Measurements from ENCODE around the gene ATP9B.

The ATP9B gene

DNA sequence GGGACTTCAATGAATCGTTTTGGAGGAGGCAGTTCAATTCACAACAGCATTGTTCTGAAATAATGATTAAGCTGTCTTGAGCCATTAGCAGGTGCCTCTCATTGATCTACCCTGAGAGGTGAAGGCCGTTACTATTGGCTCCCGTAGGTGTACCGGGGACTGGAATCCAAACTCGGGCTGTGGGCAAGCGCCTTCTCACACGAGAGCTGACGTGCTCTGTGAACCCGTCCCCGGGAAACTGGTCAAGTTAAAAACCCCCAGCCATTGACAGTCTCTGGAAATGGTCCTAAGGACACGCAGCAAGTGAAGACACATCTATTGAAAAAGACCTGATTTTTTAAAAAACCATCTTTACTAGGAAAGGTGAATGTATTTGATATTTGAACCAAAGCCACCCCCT, 318.4 kb downstream of the ATP9B start:
- H3K4me1 ChIP-seq (ENCODE audit: control insufficient read depth, insufficient read depth, low read length, poor library complexity, severe bottlenecking) = peaks cover 11% of the 10 kb centered on the region
- 86 to 87% methylated on average over 10 of the region's 11 CpGs for WGBS, 2 experiments (ENCODE audit: insufficient coverage in 2 of 2)
- no peak overlapping the region for H3K4me3 ChIP-seq (ENCODE audit: extremely low read depth, insufficient read depth, low read length, poor library complexity, severe bottlenecking)
- H3K27ac ChIP-seq (ENCODE audit: low read depth, low read length, severe bottlenecking) = no peak overlapping the region
- H3K9me3 ChIP-seq (ENCODE audit: control insufficient read depth, low read length) = no peaks in the 10 kb centered on the region
- H3K36me3 ChIP-seq (ENCODE audit: control insufficient read depth, insufficient read depth, low read length) = no peaks in the 10 kb centered on the region

GRCh38 chr18:79388043-79388442, 318.8 kb downstream of the ATP9B start:
- peaks cover 14% of the 10 kb centered on the region for H3K4me1 ChIP-seq (ENCODE audit: control insufficient read depth, insufficient read depth, low read length, poor library complexity, severe bottlenecking)
- H3K4me3 ChIP-seq (ENCODE audit: extremely low read depth, insufficient read depth, low read length, poor library complexity, severe bottlenecking) = no peak overlapping the region
- no peaks in the 10 kb centered on the region for H3K9me3 ChIP-seq (ENCODE audit: control insufficient read depth, low read length)
- WGBS, 2 experiments (ENCODE audit: insufficient coverage in 2 of 2) = 83 to 100% methylated on average over 2 to 3 of the region's 7 CpGs
- H3K36me3 ChIP-seq (ENCODE audit: control insufficient read depth, insufficient read depth, low read length) = no peaks in the 10 kb centered on the region
- H3K27ac ChIP-seq (ENCODE audit: low read depth, low read length, severe bottlenecking) = no peak overlapping the region

GRCh38 chr18:79389689-79390088, 320.5 kb downstream of the ATP9B start:
- Histone ChIP-seq H3K27ac (ENCODE audit: low read depth, low read length, severe bottlenecking) (no peak overlapping the region), H3K4me3 (ENCODE audit: extremely low read depth, insufficient read depth, low read length, poor library complexity, severe bottlenecking) (no peak overlapping the region), H3K4me1 (ENCODE audit: control insufficient read depth, insufficient read depth, low read length, poor library complexity, severe bottlenecking) (peaks cover 19% of the 10 kb centered on the region), H3K9me3 (ENCODE audit: control insufficient read depth, low read length) (no peaks in the 10 kb centered on the region), H3K36me3 (ENCODE audit: control insufficient read depth, insufficient read depth, low read length) (no peaks in the 10 kb centered on the region)
- 47 to 60% methylated on average over 1 to 2 of the region's 4 CpGs for WGBS, 2 experiments (ENCODE audit: insufficient coverage in 2 of 2)

GRCh38 chr18:79392226-79392625, 323.0 kb downstream of the ATP9B start:
- WGBS, 2 experiments (ENCODE audit: insufficient coverage in 2 of 2) = 83 to 91% methylated on average over 7 to 8 of the region's 8 CpGs
- no peaks in the 10 kb centered on the region for H3K9me3 ChIP-seq (ENCODE audit: control insufficient read depth, low read length)
- H3K36me3 ChIP-seq (ENCODE audit: control insufficient read depth, insufficient read depth, low read length) = no peaks in the 10 kb centered on the region
- peaks cover 19% of the 10 kb centered on the region for H3K4me1 ChIP-seq (ENCODE audit: control insufficient read depth, insufficient read depth, low read length, poor library complexity, severe bottlenecking)
- no peak overlapping the region for H3K4me3 ChIP-seq (ENCODE audit: extremely low read depth, insufficient read depth, low read length, poor library complexity, severe bottlenecking)
- H3K27ac ChIP-seq (ENCODE audit: low read depth, low read length, severe bottlenecking) = no peak overlapping the region

GRCh38 chr18:79393181-79393634, 324.0 kb downstream of the ATP9B start:
- Histone ChIP-seq H3K4me3 (ENCODE audit: extremely low read depth, insufficient read depth, low read length, poor library complexity, severe bottlenecking) (peak overlapping the region; percentile 38), H3K4me1 (ENCODE audit: control insufficient read depth, insufficient read depth, low read length, poor library complexity, severe bottlenecking) (peaks cover 22% of the 10 kb centered on the region)
- WGBS, 2 experiments (ENCODE audit: insufficient coverage in 2 of 2) = 9% methylated on average over 26 to 30 of the region's 30 CpGs

DNA sequence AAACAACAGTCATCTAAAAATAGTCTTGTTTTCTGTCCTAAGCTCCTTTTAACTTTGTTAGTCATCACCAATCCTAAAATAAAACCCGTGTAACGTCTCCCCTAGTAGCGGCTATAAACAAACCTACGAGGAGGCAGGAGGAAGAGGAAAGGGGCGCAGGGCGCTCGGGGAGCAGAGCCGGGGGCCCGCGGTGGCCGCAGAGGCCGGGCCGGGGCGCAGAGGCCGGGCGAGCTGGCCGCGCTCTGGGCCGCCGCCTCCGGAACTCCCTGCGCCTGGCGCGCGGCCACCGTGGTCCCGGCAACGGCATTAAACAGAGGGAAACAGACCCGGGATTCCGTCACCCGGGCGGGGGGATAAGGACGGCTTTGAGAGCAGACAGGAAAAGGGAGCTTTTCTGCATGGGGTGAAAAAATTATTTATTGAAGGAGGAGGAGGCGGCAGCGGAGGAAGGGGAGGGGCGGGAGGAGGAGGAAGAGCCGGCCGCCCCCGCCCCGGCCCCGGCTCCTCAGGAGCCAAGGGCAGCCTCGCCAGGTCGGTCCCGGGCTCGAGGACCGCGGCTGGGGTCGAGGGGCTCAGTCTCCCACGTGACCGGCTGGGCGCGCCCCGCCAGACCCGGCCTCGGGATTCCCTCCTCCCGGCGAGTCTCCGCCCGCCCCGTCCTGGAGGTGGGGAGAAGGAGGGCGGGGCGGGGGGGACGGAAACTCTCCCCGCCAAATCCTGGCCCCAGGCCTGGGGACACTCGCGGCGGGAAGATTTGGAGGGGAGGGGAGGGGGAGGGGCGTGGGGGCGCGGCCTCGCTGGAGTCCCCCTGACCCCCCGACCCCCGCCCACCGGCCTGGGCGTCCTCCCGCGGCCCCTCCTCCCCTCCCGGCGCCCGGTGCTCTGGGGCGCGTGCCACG, 324.7 kb downstream of the ATP9B start:
- no peaks in the 10 kb centered on the region for H3K36me3 ChIP-seq (ENCODE audit: control insufficient read depth, insufficient read depth, low read length)
- 0% methylated on average over 14 to 24 of the region's 83 CpGs for WGBS, 2 experiments (ENCODE audit: insufficient coverage in 2 of 2)
- no peaks in the 10 kb centered on the region for H3K9me3 ChIP-seq (ENCODE audit: control insufficient read depth, low read length)
- peak overlapping the region; percentile 38 for H3K4me3 ChIP-seq (ENCODE audit: extremely low read depth, insufficient read depth, low read length, poor library complexity, severe bottlenecking)
- peak overlapping the region; percentile 91 for H3K27ac ChIP-seq (ENCODE audit: low read depth, low read length, severe bottlenecking)
- H3K4me1 ChIP-seq (ENCODE audit: control insufficient read depth, insufficient read depth, low read length, poor library complexity, severe bottlenecking) = peaks cover 16% of the 10 kb centered on the region

More at GRCh38 chr18:79393181-79393634, 324.0 kb downstream of the ATP9B start:
- peak overlapping the region; percentile 91 for H3K27ac ChIP-seq (ENCODE audit: low read depth, low read length, severe bottlenecking)
- H3K36me3 ChIP-seq (ENCODE audit: control insufficient read depth, insufficient read depth, low read length) = no peaks in the 10 kb centered on the region
- H3K9me3 ChIP-seq (ENCODE audit: control insufficient read depth, low read length) = no peaks in the 10 kb centered on the region

DNA sequence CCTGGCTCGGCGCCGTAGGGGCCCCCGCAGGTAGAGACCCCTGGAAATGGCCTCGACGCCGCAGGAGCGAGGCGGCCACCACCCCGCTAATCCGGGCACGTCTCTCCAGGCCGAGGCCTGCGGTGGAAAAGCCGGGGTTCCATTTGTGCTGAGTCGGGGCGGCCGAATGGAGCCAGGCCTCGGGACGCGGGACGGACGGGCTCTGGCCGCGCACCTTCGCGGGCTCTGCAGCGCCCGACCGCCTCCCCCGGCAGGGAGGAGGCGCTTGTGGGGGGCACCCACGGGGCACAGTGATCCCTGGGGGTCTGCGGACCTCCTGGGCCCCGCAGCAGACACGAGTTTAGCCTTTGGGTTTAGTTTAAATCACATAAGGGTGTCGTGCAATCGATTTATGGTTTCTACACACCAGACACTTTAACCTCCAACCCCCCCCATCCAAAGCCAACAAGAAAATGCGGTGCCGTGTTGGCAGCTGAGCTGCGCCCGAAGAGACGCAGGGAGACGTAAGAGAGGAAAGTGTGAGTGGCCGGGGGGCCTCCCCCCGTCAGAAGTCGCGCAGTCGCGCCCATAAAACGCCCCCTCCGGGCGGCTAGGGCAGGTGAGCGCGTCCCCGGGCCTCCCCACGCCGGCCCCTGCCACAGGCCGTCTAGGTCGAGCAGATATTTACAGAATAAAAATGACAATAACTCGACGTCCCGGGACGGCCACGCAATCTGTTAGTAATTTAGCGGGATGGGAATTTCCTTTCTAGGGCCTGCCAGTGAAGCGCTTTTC, 325.5 kb downstream of the ATP9B start:
- H3K4me3 ChIP-seq (ENCODE audit: extremely low read depth, insufficient read depth, low read length, poor library complexity, severe bottlenecking) = peak overlapping the region; percentile 38
- H3K36me3 ChIP-seq (ENCODE audit: control insufficient read depth, insufficient read depth, low read length) = no peaks in the 10 kb centered on the region
- no peaks in the 10 kb centered on the region for H3K9me3 ChIP-seq (ENCODE audit: control insufficient read depth, low read length)
- H3K4me1 ChIP-seq (ENCODE audit: control insufficient read depth, insufficient read depth, low read length, poor library complexity, severe bottlenecking) = peaks cover 17% of the 10 kb centered on the region
- H3K27ac ChIP-seq (ENCODE audit: low read depth, low read length, severe bottlenecking) = peak overlapping the region; percentile 91
- WGBS, 2 experiments (ENCODE audit: insufficient coverage in 2 of 2) = 1% methylated on average over 49 to 51 of the region's 67 CpGs

GRCh38 chr18:79395308-79395640, 326.1 kb downstream of the ATP9B start:
- Histone ChIP-seq H3K27ac (ENCODE audit: low read depth, low read length, severe bottlenecking) (peak overlapping the region; percentile 91), H3K36me3 (ENCODE audit: control insufficient read depth, insufficient read depth, low read length) (no peaks in the 10 kb centered on the region), H3K4me1 (ENCODE audit: control insufficient read depth, insufficient read depth, low read length, poor library complexity, severe bottlenecking) (peaks cover 17% of the 10 kb centered on the region), H3K4me3 (ENCODE audit: extremely low read depth, insufficient read depth, low read length, poor library complexity, severe bottlenecking) (peak overlapping the region; percentile 38), H3K9me3 (ENCODE audit: control insufficient read depth, low read length) (no peaks in the 10 kb centered on the region)
- 0% methylated on average over 1 of the region's 34 CpGs; no CpG with 5 or more reads in 1 of the 2 experiments for WGBS, 2 experiments (ENCODE audit: insufficient coverage in 2 of 2)

DNA sequence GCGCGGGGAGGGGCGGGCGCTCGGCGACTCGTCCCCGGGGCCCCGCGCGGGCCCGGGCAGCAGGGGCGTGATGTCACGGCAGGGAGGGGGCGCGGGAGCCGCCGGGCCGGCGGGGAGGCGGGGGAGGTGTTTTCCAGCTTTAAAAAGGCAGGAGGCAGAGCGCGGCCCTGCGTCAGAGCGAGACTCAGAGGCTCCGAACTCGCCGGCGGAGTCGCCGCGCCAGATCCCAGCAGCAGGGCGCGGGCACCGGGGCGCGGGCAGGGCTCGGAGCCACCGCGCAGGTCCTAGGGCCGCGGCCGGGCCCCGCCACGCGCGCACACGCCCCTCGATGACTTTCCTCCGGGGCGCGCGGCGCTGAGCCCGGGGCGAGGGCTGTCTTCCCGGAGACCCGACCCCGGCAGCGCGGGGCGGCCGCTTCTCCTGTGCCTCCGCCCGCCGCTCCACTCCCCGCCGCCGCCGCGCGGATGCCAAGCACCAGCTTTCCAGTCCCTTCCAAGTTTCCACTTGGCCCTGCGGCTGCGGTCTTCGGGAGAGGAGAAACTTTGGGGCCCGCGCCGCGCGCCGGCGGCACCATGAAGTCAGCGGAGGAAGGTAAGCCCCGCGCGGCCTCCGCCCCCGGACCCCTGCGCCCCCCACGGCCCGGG, 326.7 kb downstream of the ATP9B start, which contains the start of gene NFATC1:
NFATC1 (plus strand) TSS at position 170 of the 644 bp plus-strand sequence; CDS start at position 465, 295 bp downstream.
- H3K4me3 ChIP-seq (ENCODE audit: extremely low read depth, insufficient read depth, low read length, poor library complexity, severe bottlenecking) = peak within 1 kb of the TSS; percentile 66
- H3K4me1 ChIP-seq (ENCODE audit: control insufficient read depth, insufficient read depth, low read length, poor library complexity, severe bottlenecking) = peaks cover 17% of the 10 kb centered on the region
- no peaks in the 10 kb centered on the region for H3K36me3 ChIP-seq (ENCODE audit: control insufficient read depth, insufficient read depth, low read length)
- no peaks in the 10 kb centered on the region for H3K9me3 ChIP-seq (ENCODE audit: control insufficient read depth, low read length)
- peak within 1 kb of the TSS; percentile 91 for H3K27ac ChIP-seq (ENCODE audit: low read depth, low read length, severe bottlenecking)
- 0% methylated on average over 56 to 57 of the region's 91 CpGs for WGBS, 2 experiments (ENCODE audit: insufficient coverage in 2 of 2)

GRCh38 chr18:79396431-79397246, 327.4 kb downstream of the ATP9B start:
- peak overlapping the region; percentile 66 for H3K4me3 ChIP-seq (ENCODE audit: extremely low read depth, insufficient read depth, low read length, poor library complexity, severe bottlenecking)
- 1% methylated on average over 34 to 39 of the region's 68 CpGs for WGBS, 2 experiments (ENCODE audit: insufficient coverage in 2 of 2)
- peaks cover 7% of the 10 kb centered on the region for H3K36me3 ChIP-seq (ENCODE audit: control insufficient read depth, insufficient read depth, low read length)
- no peaks in the 10 kb centered on the region for H3K9me3 ChIP-seq (ENCODE audit: control insufficient read depth, low read length)
- peaks cover 20% of the 10 kb centered on the region for H3K4me1 ChIP-seq (ENCODE audit: control insufficient read depth, insufficient read depth, low read length, poor library complexity, severe bottlenecking)
- H3K27ac ChIP-seq (ENCODE audit: low read depth, low read length, severe bottlenecking) = no peak overlapping the region

All from mesodermal cell (in vitro differentiated cells).